HepG2 (cell line): Measurements from ENCODE around the gene RXFP1. TPM values are rescaled to one million over a fixed set of nuclear protein-coding genes. Genes with fewer than 3 reads are reported as not detected.

ENCODE experiments used
- ARNTL ChIP-seq: sonication (generic); formaldehyde crosslinking; IDR thresholded peaks from 2 replicates; pipeline ENCODE4 v1.4.0; 2020; ENCODE audit warnings: mild to moderate bottlenecking, missing genetic modification reagents
- BRCA1 ChIP-seq: sonication (generic); formaldehyde crosslinking; IDR thresholded peaks from 2 replicates; pipeline ENCODE4 v1.4.0; 2020; ENCODE audit warnings: missing genetic modification reagents
- EP300 ChIP-seq, 3 experiments: sonication (generic) in 1 of 3; formaldehyde crosslinking in 1 of 3; IDR thresholded peaks; 2 replicates each; pipeline versions ENCODE4 v1.5.1 to v1.6.1; 2011 to 2020; ENCODE audit warnings: low read depth in 2 of 3, low read length in 2 of 3, borderline replicate concordance in 1 of 3, improper control_type of control experiment in 1 of 3, mild to moderate bottlenecking in 1 of 3, missing genetic modification reagents in 1 of 3, moderate library complexity in 1 of 3
- KDM2A ChIP-seq: sonication (generic); formaldehyde crosslinking; IDR thresholded peaks from 2 replicates; pipeline ENCODE4 v1.4.0; 2020; ENCODE audit warnings: low read depth, missing genetic modification reagents, borderline replicate concordance
- KLF9 ChIP-seq: IDR thresholded peaks from 2 replicates; pipeline ENCODE4 v1.6.1; 2016; ENCODE audit warnings: low read depth
- MED13 ChIP-seq: sonication (generic); formaldehyde crosslinking; IDR thresholded peaks from 2 replicates; pipeline ENCODE4 v1.5.0; 2020; ENCODE audit warnings: missing genetic modification reagents
- MXD4 ChIP-seq: IDR thresholded peaks from 2 replicates; pipeline ENCODE4 v1.6.1; 2016; ENCODE audit warnings: mild to moderate bottlenecking, missing biosample characterization, missing genetic modification reagents
- RBM22 ChIP-seq: fragments of 200-400 bp; formaldehyde crosslinking; optimal IDR thresholded peaks from 2 replicates; pipeline ENCODE3; 2017; ENCODE audit warnings: mild to moderate bottlenecking, low read length, moderate library complexity
- REL ChIP-seq: sonication (generic); formaldehyde crosslinking; conservative IDR thresholded peaks from 2 replicates; pipeline ENCODE4 v1.8.0; 2022; ENCODE audit warnings: mild to moderate bottlenecking, missing genetic modification reagents, moderate library complexity
- SMC3 ChIP-seq: IDR thresholded peaks from 2 replicates; pipeline ENCODE4 v1.6.1; 2011; ENCODE audit warnings: low read length, improper control_type of control experiment
- SP140L ChIP-seq: sonication (generic); formaldehyde crosslinking; IDR thresholded peaks from 2 replicates; pipeline ENCODE4 v1.4.0; 2020; ENCODE audit warnings: missing genetic modification reagents, borderline replicate concordance
- TARDBP ChIP-seq: sonication (generic); formaldehyde crosslinking; IDR thresholded peaks from 2 replicates; pipeline ENCODE4 v1.8.0; 2022; ENCODE audit warnings: mild to moderate bottlenecking, missing genetic modification reagents
- ZFP41 ChIP-seq: sonication (generic); formaldehyde crosslinking; IDR thresholded peaks from 2 replicates; pipeline ENCODE4 v1.4.0; 2020; ENCODE audit warnings: mild to moderate bottlenecking, missing genetic modification reagents, borderline replicate concordance
- ZNF138 ChIP-seq: sonication (generic); formaldehyde crosslinking; IDR thresholded peaks from 2 replicates; pipeline ENCODE4 v1.5.0; 2020; ENCODE audit warnings: mild to moderate bottlenecking, low read depth, missing genetic modification reagents
- ZNF253 ChIP-seq: sonication (generic); formaldehyde crosslinking; IDR thresholded peaks from 2 replicates; pipeline ENCODE4 v1.8.0; 2022; ENCODE audit warnings: mild to moderate bottlenecking, missing genetic modification reagents, borderline replicate concordance
- ZNF296 ChIP-seq: sonication (generic); formaldehyde crosslinking; conservative IDR thresholded peaks from 2 replicates; pipeline ENCODE4 v1.5.0; 2020; ENCODE audit warnings: mild to moderate bottlenecking, missing genetic modification reagents
- ZNF451 ChIP-seq: sonication (generic); formaldehyde crosslinking; IDR thresholded peaks from 2 replicates; pipeline ENCODE4 v1.5.0; 2020; ENCODE audit warnings: mild to moderate bottlenecking, missing genetic modification reagents
- ZNF747 ChIP-seq: sonication (generic); formaldehyde crosslinking; IDR thresholded peaks from 2 replicates; pipeline ENCODE4 v1.8.1; 2023; ENCODE audit warnings: missing genetic modification reagents, mild to moderate bottlenecking, borderline replicate concordance
- polyA plus RNA-seq, 8 experiments: library from polyadenylated mRNA; depleted of rRNA in 3 of 8; stranded (reverse) in 7 of 8; unstranded in 1 of 8; fragments of >200 nt; fragmentation: Illumina TruSeq in 4 of 8; extraction: Trizol in 4 of 8; gene quantifications; 2 replicates each; pipeline versions ENCODE4 v1.2.1 to v1.2.3, GENCODE V29; 2011 to 2016; ENCODE audit warnings: low read depth in 4 of 8, missing spikeins in 1 of 8, mixed read lengths in 1 of 8; ENCODE audit not compliant: insufficient read depth in 1 of 8
- total RNA-seq, 5 experiments: library from RNA; depleted of rRNA; stranded (reverse); fragments of >200 nt; fragmentation: Illumina TruSeq; extraction: Trizol; gene quantifications; 2 replicates each; pipeline ENCODE4 v1.2.3, GENCODE V29; 2016; ENCODE audit warnings: low read depth in 1 of 5
- TF ChIP-seq, protein P1 (sequence below): sonication (generic); formaldehyde crosslinking; conservative IDR thresholded peaks from 2 replicates; pipeline ENCODE4 v1.4.0; 2020; ENCODE audit warnings: missing genetic modification reagents
- TF ChIP-seq, protein P2 (sequence below): sonication (generic); formaldehyde crosslinking; IDR thresholded peaks from 2 replicates; pipeline ENCODE4 v1.8.1; 2023; ENCODE audit warnings: missing genetic modification reagents, mild to moderate bottlenecking, borderline replicate concordance
- TF ChIP-seq, protein P3 (sequence below): sonication (generic); formaldehyde crosslinking; IDR thresholded peaks from 2 replicates; pipeline ENCODE4 v1.8.1; 2023; ENCODE audit warnings: mild to moderate bottlenecking, missing genetic modification reagents, borderline replicate concordance
- TF ChIP-seq, protein P4 (sequence below): sonication (generic); formaldehyde crosslinking; IDR thresholded peaks from 2 replicates; pipeline ENCODE4 v1.5.0; 2020; ENCODE audit warnings: mild to moderate bottlenecking, missing genetic modification reagents, moderate library complexity
- TF ChIP-seq, protein P5 (sequence below): sonication (generic); formaldehyde crosslinking; IDR thresholded peaks from 2 replicates; pipeline ENCODE4 v1.4.0; 2020; ENCODE audit warnings: mild to moderate bottlenecking, missing genetic modification reagents

Gene RXFP1
- total and polyA plus RNA-seq, 2 of the 13 experiments (the other 11 are each of a cell fraction or from before 2014, with no cell fraction given) = not detected

DNA sequence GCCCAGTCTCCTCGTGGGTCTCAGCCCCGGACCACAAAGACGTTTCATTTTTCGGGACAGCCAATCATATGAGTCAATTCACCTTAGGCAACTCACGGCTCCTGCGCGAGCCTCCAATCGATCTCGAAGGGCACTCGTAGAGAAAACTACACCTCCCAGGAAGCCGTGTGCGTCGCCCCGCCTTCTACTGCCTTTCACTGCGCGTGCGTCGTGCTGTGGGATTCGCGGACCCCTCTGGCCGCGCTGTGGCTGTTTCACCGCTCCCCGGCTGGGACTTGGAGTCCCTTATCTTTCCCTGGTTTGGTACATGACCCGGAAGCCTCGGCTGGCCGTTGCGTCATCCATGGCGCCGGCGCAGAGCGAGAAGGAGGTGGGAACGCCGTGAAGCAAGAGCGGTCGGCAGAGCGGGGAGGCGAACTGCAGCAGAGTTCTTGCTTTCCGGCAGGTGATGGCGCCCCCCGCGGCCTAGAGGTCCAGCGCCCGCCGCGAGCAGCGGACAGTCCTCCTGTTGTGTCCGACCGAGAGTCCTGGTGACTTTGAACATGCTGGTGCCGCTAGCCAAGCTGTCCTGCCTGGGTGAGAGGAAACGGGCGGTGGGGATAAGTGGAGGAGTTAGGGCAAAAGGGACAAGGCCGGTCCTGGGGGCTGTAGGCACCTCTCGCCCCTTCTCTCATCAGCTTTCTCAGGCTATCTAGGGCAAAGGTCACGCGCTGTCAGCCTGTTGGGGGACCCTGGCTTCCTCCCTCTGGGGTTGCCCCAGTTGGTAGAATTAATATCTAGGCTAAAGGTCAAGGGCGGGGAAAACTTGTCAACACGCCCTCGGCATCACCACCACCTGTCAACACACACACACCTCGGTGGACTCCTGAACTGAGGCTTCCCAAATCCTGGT lies 150.5 kb downstream of the RXFP1 start, which contains the start of gene ETFDH (continued):
- TF ChIP-seq EP300 (IDR thresholded peaks at IDR 0.05; ENCODE audit: low read depth in 2 of 2, low read length in 2 of 2) = peak in 1 of 2 experiments; percentile 33; a peak in 3 of 4 replicates
- TF ChIP-seq EP300 (CRISPR knock-in tag; IDR thresholded peaks at IDR 0.05; ENCODE audit: borderline replicate concordance) = peak; percentile 55; the same call in 1 of the 2 replicates
- no peak for TF ChIP-seq ZNF138 (CRISPR knock-in tag)
- TF ChIP-seq ZFP41 (CRISPR knock-in tag) = no peak
- no peak for TF ChIP-seq REL (CRISPR knock-in tag)
- TF ChIP-seq ARNTL (CRISPR knock-in tag) = no peak; the same call in 1 of the 2 replicates
- TF ChIP-seq, protein P1, sequence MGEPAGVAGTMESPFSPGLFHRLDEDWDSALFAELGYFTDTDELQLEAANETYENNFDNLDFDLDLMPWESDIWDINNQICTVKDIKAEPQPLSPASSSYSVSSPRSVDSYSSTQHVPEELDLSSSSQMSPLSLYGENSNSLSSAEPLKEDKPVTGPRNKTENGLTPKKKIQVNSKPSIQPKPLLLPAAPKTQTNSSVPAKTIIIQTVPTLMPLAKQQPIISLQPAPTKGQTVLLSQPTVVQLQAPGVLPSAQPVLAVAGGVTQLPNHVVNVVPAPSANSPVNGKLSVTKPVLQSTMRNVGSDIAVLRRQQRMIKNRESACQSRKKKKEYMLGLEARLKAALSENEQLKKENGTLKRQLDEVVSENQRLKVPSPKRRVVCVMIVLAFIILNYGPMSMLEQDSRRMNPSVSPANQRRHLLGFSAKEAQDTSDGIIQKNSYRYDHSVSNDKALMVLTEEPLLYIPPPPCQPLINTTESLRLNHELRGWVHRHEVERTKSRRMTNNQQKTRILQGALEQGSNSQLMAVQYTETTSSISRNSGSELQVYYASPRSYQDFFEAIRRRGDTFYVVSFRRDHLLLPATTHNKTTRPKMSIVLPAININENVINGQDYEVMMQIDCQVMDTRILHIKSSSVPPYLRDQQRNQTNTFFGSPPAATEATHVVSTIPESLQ = no peak
- peak; percentile 95 for TF ChIP-seq KDM2A
- TF ChIP-seq ZNF253 (CRISPR knock-in tag) = no peak
- TF ChIP-seq, protein P2, sequence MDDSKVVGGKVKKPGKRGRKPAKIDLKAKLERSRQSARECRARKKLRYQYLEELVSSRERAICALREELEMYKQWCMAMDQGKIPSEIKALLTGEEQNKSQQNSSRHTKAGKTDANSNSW (CRISPR knock-in tag) = no peak
- TF ChIP-seq RBM22 = no peak
- TF ChIP-seq, protein P3, sequence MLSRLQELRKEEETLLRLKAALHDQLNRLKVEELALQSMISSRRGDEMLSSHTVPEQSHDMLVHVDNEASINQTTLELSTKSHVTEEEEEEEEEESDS = no peak
- peak; percentile 90; the same call in 1 of the 2 replicates for TF ChIP-seq ZNF747
- no peak; the same call in 1 of the 2 replicates for TF ChIP-seq SMC3
- peak; percentile 64; the same call in 1 of the 2 replicates for TF ChIP-seq MXD4 (CRISPR knock-in tag)
- TF ChIP-seq SP140L (CRISPR knock-in tag) = 0 out of 2 replicates have a peak, but pooled peaks have one; percentile 16
- TF ChIP-seq MED13 (CRISPR knock-in tag) = peak; percentile 37; the same call in 1 of the 2 replicates
- 0 out of 2 replicates have a peak, but pooled peaks have one; percentile 63 for TF ChIP-seq ZNF296
- peak; percentile 47; the same call in 1 of the 2 replicates for TF ChIP-seq BRCA1
- TF ChIP-seq, protein P4, sequence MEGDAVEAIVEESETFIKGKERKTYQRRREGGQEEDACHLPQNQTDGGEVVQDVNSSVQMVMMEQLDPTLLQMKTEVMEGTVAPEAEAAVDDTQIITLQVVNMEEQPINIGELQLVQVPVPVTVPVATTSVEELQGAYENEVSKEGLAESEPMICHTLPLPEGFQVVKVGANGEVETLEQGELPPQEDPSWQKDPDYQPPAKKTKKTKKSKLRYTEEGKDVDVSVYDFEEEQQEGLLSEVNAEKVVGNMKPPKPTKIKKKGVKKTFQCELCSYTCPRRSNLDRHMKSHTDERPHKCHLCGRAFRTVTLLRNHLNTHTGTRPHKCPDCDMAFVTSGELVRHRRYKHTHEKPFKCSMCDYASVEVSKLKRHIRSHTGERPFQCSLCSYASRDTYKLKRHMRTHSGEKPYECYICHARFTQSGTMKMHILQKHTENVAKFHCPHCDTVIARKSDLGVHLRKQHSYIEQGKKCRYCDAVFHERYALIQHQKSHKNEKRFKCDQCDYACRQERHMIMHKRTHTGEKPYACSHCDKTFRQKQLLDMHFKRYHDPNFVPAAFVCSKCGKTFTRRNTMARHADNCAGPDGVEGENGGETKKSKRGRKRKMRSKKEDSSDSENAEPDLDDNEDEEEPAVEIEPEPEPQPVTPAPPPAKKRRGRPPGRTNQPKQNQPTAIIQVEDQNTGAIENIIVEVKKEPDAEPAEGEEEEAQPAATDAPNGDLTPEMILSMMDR (CRISPR knock-in tag) = peak; percentile 99
- TF ChIP-seq ZNF451 (CRISPR knock-in tag) = peak; percentile 74; the same call in 1 of the 2 replicates
- peak; percentile 96 for TF ChIP-seq TARDBP (CRISPR knock-in tag)
- TF ChIP-seq KLF9 (CRISPR knock-in tag) = 0 out of 2 replicates have a peak, but pooled peaks have one; percentile 14
- TF ChIP-seq, protein P5, sequence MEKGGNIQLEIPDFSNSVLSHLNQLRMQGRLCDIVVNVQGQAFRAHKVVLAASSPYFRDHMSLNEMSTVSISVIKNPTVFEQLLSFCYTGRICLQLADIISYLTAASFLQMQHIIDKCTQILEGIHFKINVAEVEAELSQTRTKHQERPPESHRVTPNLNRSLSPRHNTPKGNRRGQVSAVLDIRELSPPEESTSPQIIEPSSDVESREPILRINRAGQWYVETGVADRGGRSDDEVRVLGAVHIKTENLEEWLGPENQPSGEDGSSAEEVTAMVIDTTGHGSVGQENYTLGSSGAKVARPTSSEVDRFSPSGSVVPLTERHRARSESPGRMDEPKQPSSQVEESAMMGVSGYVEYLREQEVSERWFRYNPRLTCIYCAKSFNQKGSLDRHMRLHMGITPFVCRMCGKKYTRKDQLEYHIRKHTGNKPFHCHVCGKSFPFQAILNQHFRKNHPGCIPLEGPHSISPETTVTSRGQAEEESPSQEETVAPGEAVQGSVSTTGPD (CRISPR knock-in tag) = peak; percentile 78
